Suppressor macrophage treated with lipopolysaccharide for 4 hours (primary cell): ENCODE measurements around the gene SAMD13.
"Not testable (repeated sequence)": the region's sequence is repeated elsewhere in the genome, so short reads cannot be mapped to it uniquely, and the experiment has no call there.

Experiments used
- DNase-seq: peaks from one replicate; pipeline ENCODE4 v3.0.0-alpha.2; 2020

Gene SAMD13

DNA sequence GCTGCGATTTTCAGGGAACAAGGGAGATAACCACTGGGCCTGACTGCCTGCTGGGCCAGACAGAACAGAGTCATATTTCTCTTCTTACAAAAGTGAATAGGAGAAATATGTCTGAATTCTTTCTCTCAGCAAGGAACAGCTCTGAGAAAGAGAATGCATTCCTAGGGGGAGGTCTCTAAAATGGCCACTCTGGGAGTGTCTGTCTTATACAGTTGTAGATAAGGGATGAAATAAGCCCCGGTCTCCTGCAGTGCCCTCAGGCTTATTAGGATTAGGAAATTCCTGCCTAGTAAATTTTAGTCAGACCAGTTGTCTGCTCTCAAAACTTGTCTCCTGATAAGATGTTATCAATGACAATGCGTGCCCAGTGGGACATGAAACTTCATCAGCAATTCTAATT is 14.1 kb upstream of the SAMD13 start:
- DNase-seq, result not testable (repeated sequence)

DNA sequence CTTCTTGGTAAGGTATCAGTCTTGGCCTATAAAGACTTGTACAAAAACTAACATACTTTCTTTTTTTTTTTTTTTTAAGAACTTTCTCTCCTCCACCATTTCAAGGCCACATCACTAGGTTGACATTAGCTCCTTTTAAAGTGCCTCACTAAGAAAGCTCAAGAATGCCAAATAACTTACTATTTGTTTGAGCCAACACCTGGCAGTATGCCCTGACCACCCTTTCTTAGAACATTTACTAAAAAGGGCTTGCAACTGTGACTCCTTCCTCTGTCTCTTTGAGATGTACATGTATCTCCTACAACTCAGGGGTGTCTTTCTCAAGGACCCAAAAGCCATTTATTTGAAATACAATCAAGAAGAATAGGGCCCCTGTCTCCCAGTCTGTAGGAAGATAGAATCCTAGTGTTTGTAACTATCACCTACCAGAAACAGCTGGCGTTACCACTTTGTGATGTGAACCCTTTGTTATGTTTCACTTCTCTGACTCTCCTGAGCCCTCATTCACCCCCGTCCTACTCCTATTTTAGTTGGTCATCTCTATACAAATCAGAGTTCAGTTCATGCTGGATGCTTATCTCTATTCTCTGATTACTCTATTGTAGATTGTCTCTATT is 12.2 kb upstream of the SAMD13 start:
- no peak for DNase-seq

- DNase-seq, result no peak
Measured at GRCh38 chr1:84291882-84292655, 9.4 kb upstream of the SAMD13 start.

DNA sequence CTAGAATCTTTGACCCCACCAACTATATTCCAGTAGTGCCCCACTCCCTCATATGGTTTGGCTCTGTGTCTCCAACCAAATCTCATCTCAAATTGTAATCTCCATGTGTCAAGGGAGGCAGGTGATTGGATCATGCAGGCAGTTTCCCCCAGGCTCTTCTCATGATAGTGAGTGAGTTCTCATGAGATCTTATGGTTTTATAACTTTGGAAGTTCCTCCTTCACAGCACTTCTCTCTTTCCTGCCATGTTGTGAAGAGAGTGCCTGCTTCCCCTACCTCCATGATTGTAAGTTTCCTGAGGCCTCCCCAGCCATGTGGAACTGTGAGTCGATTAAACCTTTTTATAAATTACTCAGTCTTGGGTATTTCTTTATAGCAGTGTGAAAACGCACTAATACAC is 7.7 kb upstream of the SAMD13 start:
- no peak for DNase-seq

DNA sequence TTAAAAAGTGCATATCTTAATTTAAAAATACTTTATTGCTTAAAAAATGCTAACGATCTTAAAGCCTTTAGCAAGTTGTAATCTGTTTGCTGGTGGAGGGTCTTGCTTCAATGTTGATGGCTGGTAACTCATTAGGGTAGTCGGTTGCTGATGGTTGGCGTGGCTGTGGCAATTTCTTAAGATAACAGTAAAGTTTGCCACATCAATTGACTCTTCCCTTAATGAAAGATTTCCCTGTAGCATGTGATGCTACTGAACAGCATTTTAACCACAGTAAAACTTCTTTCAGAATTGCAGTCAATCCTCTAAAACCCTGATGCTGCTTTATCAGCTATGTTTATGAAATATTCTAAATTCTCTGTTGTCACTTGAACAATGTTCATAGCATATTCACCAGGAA is 6.8 kb upstream of the SAMD13 start:
- no peak for DNase-seq

- DNase-seq, result no peak
Measured at GRCh38 chr1:84297546-84298244, 3.8 kb upstream of the SAMD13 start.

DNA sequence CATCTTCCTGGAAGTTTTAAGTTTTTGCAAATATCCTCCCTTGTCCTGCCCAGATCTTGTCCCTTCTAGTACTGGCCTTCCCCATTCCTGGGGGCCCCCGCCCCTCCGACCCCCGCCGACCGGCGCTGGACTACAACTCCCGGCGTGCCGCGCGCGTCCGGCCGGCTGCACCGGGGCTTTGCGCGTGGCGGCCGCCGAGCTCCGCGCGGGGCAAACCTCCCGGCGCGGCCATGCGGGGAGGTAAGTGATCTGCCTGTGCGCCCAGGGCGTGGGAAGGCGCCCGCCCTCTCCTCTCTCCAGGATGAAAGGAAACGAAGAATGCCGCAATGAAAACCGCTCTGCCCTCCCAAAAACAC is 3.2 kb upstream of the SAMD13 start:
- peak; percentile 42 for DNase-seq

DNA sequence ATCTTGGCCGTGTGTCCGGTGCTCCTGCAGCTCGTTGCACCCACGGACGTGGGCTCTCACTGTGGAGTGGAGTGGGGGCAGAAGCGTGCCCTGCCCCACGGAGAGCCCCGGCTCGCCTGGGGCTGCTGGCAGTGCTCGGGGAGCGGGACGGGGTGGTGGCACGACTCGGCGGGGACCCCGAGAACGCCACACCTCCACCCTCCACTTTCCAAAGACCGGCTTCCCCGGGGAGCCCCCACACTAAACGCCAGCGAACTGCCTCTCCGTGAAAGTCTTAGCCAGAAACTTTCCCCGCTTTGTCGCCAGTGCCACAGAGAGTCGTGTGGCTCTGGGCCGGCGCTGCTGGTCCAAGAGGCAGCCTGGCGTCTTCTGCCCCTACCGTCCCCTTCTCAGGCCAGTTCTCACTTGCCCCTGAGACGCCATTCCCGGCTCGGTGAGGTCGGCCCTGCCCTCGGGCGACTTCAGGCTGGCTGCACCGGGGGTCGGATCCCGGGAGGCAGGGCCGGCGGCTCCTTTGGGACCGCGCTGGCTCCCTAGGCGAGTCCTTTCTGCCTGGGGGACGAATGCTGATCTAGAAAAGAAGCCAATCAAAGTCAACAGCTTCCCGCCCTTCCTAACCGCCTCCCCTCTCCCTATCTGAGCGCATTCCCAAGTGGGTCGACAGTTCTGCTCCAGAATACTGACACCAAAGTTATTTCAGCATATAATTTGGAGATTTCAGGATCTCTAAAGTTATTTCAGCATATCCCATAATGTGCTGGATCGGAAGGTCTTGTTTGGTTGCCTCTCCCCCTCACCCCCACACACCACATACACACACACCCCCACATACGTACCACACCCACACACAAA is 2.6 kb upstream of the SAMD13 start:
- DNase-seq, result peak; percentile 27

GRCh38 chr1:84299536-84300170 is 1.9 kb upstream of the SAMD13 start:
- peak; percentile 33 for DNase-seq

DNA sequence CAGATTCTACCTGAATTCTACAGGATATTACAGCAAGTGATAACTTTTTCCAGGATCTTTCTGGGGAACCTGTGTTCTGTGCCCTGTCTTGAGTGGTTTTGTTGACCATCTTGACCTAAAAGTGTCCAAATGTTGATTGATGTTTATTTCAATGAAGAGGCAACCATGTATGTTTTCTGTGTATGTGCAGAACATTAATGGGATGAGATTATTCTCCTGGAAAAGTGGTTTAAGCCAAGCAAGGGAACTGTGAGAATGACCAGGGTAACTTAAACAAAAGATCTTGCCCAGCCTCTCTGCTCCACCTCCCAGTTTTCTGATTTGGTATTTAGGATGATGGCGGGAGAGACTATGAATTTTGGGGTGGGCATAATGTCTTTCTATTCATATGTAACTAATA is 1.0 kb upstream of the SAMD13 start:
- no peak for DNase-seq

DNA sequence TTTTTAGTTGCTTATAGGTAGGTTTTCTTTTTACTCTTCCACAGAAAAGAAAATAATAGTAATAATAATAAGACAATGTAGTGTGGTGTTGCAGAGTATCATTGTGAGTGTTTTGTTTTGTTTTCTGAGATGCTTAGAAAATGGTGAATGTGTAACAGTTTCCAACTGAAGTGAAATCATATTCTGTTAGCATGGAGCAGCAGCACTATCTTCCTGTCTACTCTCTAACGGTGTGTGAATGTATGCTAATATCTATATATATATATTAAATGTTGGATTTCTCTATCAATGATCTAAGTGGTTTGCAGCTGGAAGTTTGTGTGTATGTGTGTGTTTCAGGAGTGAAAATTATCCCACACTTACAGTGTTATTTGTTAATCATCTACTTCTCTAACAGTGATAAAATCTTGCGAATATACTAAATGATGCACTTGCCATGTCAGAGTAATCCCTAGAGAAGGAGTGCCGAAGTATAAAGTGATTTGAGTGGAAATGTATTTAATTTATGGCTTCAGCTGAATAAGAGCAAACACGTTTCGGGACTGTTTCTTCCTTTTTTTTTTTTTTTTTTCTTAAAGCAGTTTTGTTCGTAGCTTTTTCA is 377 bp downstream of the SAMD13 start:
- DNase-seq, result no peak

DNA sequence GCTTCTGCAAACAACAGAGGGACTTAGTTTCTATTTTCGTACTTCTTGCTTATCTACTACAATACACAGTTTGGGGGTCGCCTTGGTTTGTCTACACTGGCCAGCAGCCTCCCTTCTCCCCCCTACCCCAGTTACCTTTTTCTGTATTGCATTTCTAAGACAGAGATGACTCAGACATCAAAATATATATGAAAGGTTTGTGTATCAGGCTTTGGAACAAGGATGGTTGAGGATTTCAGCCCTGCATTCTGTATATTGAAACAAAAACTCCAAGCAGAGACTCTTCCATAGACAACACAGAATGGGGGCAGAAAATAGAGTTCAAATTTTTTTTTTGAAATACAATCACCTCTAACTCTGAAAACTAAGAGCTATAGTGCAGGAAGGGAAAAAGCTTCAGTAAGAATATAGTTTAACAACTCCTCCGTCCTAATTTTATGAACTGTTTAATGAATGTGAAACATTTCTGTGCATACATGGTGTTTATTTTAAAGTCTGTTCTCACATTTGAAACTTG is 1.9 kb downstream of the SAMD13 start:
- no peak for DNase-seq

GRCh38 chr1:84307398-84307797 is 5.9 kb downstream of the SAMD13 start:
- DNase-seq, result no peak

DNA sequence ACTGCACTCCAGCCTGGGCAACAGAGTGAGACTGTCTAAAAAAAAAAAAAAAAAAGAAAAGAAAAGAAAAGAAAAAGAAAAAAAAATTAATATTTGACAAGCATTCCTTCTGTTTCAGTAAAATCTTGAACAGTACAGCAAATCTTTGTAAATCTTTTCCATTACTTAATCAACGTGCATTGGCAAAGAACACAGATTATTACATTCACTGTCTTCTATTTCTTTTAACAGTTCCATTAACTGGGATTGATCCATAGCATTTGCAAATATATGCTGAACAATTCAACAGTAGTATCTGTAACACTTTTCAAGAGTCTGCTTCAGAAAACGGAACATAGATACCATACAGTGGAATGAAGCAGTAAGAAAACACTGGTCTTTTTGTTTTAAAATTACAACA is 9.8 kb downstream of the SAMD13 start:
- DNase-seq, result no peak

- DNase-seq, result no peak
Measured at GRCh38 chr1:84319662-84320061, 18.2 kb downstream of the SAMD13 start.

DNA sequence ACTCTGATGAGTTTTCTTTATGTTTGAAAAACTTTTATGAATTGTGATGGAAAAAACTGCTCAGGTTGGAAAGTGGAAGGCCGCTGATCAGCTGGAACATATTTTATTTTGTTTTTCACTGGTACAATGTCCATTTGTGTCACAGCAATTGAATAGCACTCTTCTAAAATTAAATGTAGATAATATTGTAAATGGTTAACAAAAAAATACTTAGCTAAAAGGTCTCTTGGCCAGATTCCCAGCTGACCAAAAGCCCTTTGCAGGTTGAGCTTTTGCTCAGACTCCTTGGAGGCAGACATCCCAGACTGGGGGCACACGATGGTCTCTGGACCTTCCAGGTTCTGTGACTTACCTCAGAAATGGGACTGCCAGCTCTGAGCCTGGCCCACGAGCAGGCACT is 26.3 kb downstream of the SAMD13 start:
- DNase-seq, result no peak

DNA sequence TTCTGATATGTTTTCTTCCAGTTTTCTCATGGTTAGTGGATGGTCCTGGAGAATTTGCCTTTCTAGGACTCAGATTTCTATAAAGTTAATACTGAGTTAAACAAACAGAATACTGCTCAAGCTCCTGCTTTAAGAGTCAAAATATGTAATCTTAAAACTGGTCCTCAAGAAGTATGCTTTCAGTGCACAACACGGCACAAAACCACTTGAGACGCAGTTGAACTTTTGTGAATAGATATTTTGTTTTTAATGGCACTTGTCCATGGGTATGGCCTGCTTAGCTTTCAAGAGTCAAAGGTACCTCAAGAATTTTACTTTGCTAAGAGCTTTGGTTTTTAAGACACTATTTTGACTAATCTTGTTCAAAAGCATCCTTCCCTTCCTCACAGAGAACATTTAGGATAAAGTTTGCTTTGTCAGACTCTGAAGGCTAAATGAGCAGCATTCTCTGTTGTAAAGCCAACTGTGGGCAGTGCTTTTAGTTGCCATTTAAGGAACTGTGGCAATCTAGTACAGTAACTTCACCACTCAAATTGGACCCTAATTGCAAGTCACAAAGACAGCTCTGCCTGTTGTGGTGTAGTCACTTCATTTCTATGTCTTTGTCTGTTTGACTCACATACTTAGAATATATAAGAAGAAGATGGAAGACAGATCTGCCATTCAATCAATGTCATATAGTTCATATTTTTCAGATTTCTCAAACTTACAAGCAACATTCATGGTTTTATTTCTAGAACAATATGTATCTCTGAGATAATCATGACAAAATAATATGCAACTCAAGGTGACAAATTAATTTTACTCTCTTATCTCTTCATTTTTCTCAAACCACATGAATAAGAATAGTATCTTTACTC is 28.8 kb downstream of the SAMD13 start:
- DNase-seq, result no peak

- peak; percentile 54 for DNase-seq
Measured at GRCh38 chr1:84339503-84339902, 38.0 kb downstream of the SAMD13 start.

- peak; percentile 65 for DNase-seq
Measured at GRCh38 chr1:84344286-84344685, 42.8 kb downstream of the SAMD13 start.

DNA sequence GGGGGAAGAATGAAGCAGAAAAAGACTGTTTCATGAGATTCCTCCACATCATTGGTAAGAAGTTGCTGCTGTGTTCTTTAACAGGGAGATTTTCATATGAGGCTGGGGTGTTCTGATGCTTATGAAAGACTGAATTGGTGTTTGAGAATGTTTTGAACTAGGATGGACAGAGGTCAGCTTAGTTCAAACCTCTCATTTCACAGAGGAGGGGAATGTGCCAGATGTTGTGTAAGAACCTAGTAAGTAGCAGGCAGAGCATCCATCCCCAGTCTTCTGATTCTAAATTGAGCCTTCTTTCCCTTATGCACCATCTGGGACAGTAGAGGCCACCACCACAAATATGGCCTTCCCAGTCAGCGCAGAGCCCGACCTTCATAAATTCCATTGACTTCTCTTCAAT is 43.7 kb downstream of the SAMD13 start:
- DNase-seq, result no peak

GRCh38 chr1:84347271-84347931 is 45.9 kb downstream of the SAMD13 start:
- DNase-seq, result no peak
